8988T (cell line): ENCODE results near the gene OR10C1.
"Not testable (repeated sequence)": the region's sequence is repeated elsewhere in the genome, so short reads cannot be mapped to it uniquely, and the experiment has no call there.

Experiments used
- DNase-seq: peaks from one replicate; pipeline ENCODE4 v3.0.0; 2011

OR10C1 gene

GRCh38 chr6:29439006-29439405 is at the start of gene OR10C1:
OR10C1 (plus strand) TSS chr6:29439306; CDS start chr6:29440016, 710 bp downstream.
- no peak for DNase-seq

DNA sequence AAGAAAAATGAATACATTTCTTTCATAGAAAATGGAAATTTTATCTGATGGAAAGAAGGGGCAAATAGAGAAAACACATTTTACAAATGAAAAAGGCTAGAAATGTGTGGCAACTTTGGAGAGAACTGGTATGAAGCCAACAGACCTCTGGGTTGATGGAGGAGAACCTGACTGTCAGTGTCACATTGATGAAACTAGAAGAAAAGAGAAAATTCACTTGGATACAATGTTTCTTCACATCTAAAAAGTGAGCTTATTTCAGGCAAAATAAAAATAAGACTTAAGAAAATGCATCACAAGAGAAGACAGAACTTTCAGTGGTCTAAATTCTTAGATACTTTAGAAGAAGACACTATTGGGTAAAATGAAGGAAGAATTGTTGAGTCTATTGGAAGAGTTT is 43.8 kb upstream of the OR10C1 start, which contains the start of gene OR12D2:
OR12D2 (plus strand) TSS at position 301 of the 400 bp plus-strand sequence. CDS start 1,069 bp downstream, outside the sequence.
- DNase-seq, result no peak

GRCh38 chr6:29399525-29399924 is 39.6 kb upstream of the OR10C1 start:
- no peak for DNase-seq

GRCh38 chr6:29403801-29404200 is 35.3 kb upstream of the OR10C1 start:
- no peak for DNase-seq

- DNase-seq, result no peak
Measured at GRCh38 chr6:29414588-29414987, 24.5 kb upstream of the OR10C1 start, which contains the start of gene OR12D1. OR12D1 (plus strand) TSS chr6:29414928.

- DNase-seq, result no peak
Measured at GRCh38 chr6:29419516-29419915, 19.6 kb upstream of the OR10C1 start.

- DNase-seq, result no peak
Measured at GRCh38 chr6:29424168-29424567, 14.9 kb upstream of the OR10C1 start.

DNA sequence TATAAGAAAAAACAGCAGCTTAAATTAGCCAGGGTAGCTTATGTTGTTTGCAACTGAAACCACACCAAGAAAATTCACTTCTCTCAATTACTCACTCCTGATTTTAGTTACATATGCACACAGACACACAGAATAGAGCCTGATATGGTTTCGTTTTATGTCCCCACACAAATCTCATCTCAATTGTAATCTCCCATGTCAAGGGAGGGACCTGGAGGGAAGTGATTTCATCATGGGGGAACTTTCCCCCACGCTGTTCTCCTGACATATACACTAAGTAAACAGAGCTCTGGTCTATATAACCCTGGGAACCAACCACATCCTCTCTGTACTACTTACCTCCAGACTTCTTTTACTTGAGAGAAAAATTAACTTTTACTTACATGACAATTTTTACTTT is 14.5 kb upstream of the OR10C1 start:
- DNase-seq, result no peak

DNA sequence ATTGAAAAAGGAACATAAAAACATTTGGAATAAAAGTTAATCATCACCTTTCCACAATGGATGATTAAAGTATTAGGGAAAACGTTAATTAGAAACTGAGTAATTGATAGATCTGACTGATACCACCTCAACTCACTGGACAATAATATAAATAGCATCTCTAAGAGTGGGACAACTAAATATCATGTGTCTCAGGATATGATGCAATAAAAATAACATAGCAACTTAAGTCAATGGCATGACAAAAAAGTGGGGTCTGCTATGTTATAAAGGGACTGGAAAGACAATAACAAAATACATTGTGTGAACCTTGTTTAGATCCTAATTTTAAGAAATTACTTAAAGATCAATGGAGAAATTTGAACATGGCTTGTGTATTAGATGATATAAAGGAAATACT is 14.0 kb upstream of the OR10C1 start:
- DNase-seq, result no peak

- DNase-seq, result no peak
Measured at GRCh38 chr6:29426654-29427053, 12.5 kb upstream of the OR10C1 start.

DNA sequence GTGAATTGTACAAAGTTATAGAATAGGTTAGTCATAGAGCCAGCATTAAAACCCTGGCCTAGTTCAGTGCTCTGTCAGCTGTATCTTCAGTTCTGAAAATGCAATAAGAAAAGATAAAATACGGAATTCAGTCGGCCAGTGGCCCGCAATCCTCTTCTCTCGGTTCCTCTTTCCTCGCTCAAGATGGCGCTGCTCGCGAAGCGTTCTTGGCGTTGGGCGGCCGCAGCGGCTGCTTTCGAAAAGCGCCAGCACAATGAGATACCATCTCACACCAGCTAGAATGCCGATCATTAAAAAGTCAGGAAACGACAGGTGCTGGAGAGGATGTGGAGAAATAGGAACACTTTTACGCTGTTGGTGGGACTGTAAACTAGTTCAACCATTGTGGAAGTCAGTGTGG is 2.4 kb upstream of the OR10C1 start:
- not testable (repeated sequence) for DNase-seq

- no peak for DNase-seq
Measured at GRCh38 chr6:29442719-29443118, 3.6 kb downstream of the OR10C1 start.

DNA sequence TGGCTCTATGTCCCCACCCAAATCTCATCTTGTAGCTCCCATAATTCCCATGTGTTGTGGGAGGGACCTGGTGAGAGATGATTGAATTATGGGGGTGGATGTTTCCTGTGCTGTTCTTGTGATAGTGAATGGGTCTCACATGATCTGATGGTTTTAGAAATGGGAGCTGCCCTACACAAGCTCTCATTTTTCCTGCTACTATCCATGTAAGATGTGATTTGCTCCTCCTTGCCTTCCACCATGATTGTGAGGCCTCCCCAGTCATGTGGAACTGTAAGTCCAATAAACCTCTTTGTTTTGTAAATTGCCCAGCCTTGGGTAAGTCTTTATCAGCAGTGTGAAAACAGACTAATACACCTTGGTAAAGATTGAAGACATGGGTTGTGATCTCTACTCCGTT is 4.9 kb downstream of the OR10C1 start:
- DNase-seq, result not testable (repeated sequence)

- peak; percentile 37 for DNase-seq
Measured at GRCh38 chr6:29447670-29448069, 8.6 kb downstream of the OR10C1 start.

DNA sequence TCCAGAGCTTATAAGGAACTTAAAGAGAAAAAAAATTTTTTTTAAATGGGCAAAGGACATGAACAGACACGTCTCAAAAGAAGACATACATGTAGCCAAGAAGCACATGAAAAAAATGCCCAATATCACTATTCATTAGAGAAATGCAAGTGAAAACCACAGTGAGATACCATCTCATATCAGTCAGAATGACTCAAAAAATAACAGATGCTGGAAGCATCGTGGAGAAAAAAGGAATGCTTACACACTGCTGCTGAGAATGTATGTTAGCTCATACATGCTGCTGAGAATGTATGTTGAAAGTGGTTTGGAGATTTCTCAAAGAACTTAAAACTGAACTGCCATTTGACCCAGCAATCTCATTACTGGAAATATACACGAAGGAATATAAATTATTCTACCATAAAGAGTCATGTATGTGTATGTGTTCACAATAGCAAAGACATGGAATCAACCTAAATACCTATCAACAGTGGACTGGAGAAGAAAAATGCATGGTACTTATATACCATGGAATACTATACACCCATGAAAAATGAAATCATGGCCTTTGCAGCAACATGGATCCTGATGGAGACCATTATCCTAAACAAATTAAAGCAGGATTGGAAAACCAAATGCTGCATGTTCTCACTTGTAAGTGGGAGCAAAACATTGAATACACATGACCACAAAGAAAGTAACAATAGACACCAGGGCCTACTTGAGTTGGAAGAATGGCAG is 12.5 kb downstream of the OR10C1 start:
- no peak for DNase-seq

DNA sequence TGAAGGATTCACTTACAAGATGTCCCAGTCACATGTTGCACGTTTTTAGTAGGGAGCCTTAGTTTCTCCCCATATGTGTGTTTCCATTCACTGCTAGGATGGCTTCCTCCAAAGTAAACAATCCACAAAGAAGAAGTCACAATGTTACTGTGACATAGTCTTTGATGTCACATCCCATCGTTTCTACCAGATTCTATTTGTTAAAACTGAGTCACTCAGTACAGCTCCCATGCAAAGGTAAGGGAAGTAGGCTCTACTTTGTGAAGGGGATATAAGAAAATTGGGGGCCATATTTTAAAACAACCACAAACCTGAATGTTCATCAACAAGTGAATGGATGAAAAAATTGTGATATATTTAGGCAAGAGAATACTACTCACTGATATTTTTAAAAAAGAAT is 17.9 kb downstream of the OR10C1 start, which contains the start of the genes OR11A1 and OR2H1:
OR11A1 (minus strand) TSS at position 101 of the 400 bp plus-strand sequence. CDS start 29,430 bp downstream, outside the sequence.
OR2H1 (plus strand) TSS at position 185 of the 400 bp plus-strand sequence. CDS start 4,615 bp downstream, outside the sequence.
- DNase-seq, result no peak

- no peak for DNase-seq
Measured at GRCh38 chr6:29461021-29461814, 22.1 kb downstream of the OR10C1 start.

DNA sequence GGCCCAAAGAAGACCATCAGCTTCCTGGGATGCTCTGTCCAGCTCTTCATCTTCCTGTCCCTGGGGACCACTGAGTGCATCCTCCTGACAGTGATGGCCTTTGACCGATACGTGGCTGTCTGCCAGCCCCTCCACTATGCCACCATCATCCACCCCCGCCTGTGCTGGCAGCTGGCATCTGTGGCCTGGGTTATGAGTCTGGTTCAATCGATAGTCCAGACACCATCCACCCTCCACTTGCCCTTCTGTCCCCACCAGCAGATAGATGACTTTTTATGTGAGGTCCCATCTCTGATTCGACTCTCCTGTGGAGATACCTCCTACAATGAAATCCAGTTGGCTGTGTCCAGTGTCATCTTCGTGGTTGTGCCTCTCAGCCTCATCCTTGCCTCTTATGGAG is 22.9 kb downstream of the OR10C1 start:
- no peak for DNase-seq

- no peak for DNase-seq
Measured at GRCh38 chr6:29465279-29465678, 26.2 kb downstream of the OR10C1 start.

GRCh38 chr6:29465801-29466200 is 26.7 kb downstream of the OR10C1 start:
- no peak for DNase-seq

DNA sequence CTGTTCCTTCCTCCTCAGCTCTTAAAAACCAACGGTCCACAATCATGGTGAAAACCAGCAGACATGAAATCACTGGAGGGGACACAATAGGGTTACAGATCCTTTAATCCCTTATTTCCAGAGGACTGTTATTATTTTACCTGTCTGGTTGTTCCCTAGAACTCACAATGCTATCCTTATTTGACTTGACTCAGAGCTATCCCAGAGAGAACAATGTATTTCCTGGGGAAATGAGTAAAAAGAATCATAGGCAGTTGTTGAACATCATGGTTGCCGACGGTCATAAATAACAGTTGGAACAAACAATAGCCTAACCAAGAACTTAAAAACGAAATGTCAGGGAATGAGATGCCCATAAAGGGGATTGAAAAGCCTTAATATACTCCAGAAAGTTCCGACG is 27.1 kb downstream of the OR10C1 start:
- DNase-seq, result no peak

GRCh38 chr6:29474996-29475395 is 35.9 kb downstream of the OR10C1 start:
- no peak for DNase-seq

GRCh38 chr6:29477923-29478450 is 38.9 kb downstream of the OR10C1 start:
- no peak for DNase-seq

GRCh38 chr6:29478740-29479139 is 39.6 kb downstream of the OR10C1 start:
- no peak for DNase-seq
